Jurkat, Clone E6-1 (cell line): ENCODE results near the gene ANKRD50. TPM values are rescaled to one million over a fixed set of nuclear protein-coding genes. Genes with fewer than 3 reads are reported as not detected.
A peak's percentile ranks its signal among the peaks of the same experiment; 100 is the strongest.

Experiments used
- DNase-seq: peaks from one replicate; pipeline ENCODE4 v3.0.0-alpha.2; 2011; ENCODE audit warnings: low read depth, low spot score
- H3K4me3 ChIP-seq: 2 replicates; pipeline ENCODE4 v1.5.1; 2011; ENCODE audit warnings: mild to moderate bottlenecking, low read length, control low read depth, moderate library complexity
- polyA plus RNA-seq: library from polyadenylated mRNA; unstranded; fragments of >200 nt; gene quantifications from one replicate; pipeline ENCODE4 v1.2.1, GENCODE V29; 2012; ENCODE audit warnings: missing spikeins; ENCODE audit not compliant: insufficient read length, insufficient read depth

ANKRD50 gene
- polyA plus RNA-seq: 8.7 TPM

GRCh38 chr4:124712372-124713184 lies at the start of gene ANKRD50:
ANKRD50 (minus strand) TSS chr4:124712732; CDS start chr4:124710511, 2,221 bp downstream.
- peak within 1 kb of the TSS; percentile 64 for H3K4me3 ChIP-seq
- DNase-seq: peak; percentile 81

GRCh38 chr4:124757126-124757525 lies 44.6 kb upstream of the ANKRD50 start:
- DNase-seq: no peak
- H3K4me3 ChIP-seq: no peak overlapping the region

- DNase-seq: no peak
- no peak overlapping the region for H3K4me3 ChIP-seq
Measured at GRCh38 chr4:124754681-124755080, 42.1 kb upstream of the ANKRD50 start.

- H3K4me3 ChIP-seq: no peak overlapping the region
- no peak for DNase-seq
Measured at GRCh38 chr4:124753941-124754581, 41.5 kb upstream of the ANKRD50 start.

GRCh38 chr4:124749421-124749820 lies 36.9 kb upstream of the ANKRD50 start:
- no peak overlapping the region for H3K4me3 ChIP-seq
- no peak for DNase-seq

GRCh38 chr4:124748965-124749364 lies 36.4 kb upstream of the ANKRD50 start:
- no peak overlapping the region for H3K4me3 ChIP-seq

GRCh38 chr4:124745985-124746801 lies 33.7 kb upstream of the ANKRD50 start:
- no peak overlapping the region for H3K4me3 ChIP-seq
- DNase-seq: no peak

More at GRCh38 chr4:124748965-124749364, 36.4 kb upstream of the ANKRD50 start:
- no peak for DNase-seq

GRCh38 chr4:124743711-124744110 lies 31.2 kb upstream of the ANKRD50 start:
- DNase-seq: no peak
- no peak overlapping the region for H3K4me3 ChIP-seq

- H3K4me3 ChIP-seq: no peak overlapping the region
- no peak for DNase-seq
Measured at GRCh38 chr4:124740501-124740900, 28.0 kb upstream of the ANKRD50 start.

- no peak for DNase-seq
- H3K4me3 ChIP-seq: no peak overlapping the region
Measured at GRCh38 chr4:124738994-124739393, 26.5 kb upstream of the ANKRD50 start.

GRCh38 chr4:124737619-124738018 lies 25.1 kb upstream of the ANKRD50 start:
- DNase-seq: no peak
- H3K4me3 ChIP-seq: no peak overlapping the region

GRCh38 chr4:124736526-124736925 lies 24.0 kb upstream of the ANKRD50 start:
- DNase-seq: no peak

GRCh38 chr4:124727331-124727890 lies 14.9 kb upstream of the ANKRD50 start:
- no peak for DNase-seq
- H3K4me3 ChIP-seq: no peak overlapping the region

More at GRCh38 chr4:124736526-124736925, 24.0 kb upstream of the ANKRD50 start:
- H3K4me3 ChIP-seq: no peak overlapping the region

GRCh38 chr4:124726269-124726668 lies 13.7 kb upstream of the ANKRD50 start:
- no peak overlapping the region for H3K4me3 ChIP-seq
- DNase-seq: no peak

- DNase-seq: no peak
- H3K4me3 ChIP-seq: no peak overlapping the region
Measured at GRCh38 chr4:124722071-124722470, 9.5 kb upstream of the ANKRD50 start.

- no peak overlapping the region for H3K4me3 ChIP-seq
Measured at GRCh38 chr4:124717101-124717500, 4.6 kb upstream of the ANKRD50 start.

GRCh38 chr4:124713185-124713592 lies 657 bp upstream of the ANKRD50 start:
- peak; percentile 15 for DNase-seq
- peak overlapping the region; percentile 64 for H3K4me3 ChIP-seq

More at GRCh38 chr4:124717101-124717500, 4.6 kb upstream of the ANKRD50 start:
- DNase-seq: peak; percentile 10

GRCh38 chr4:124711471-124712371 lies 811 bp downstream of the ANKRD50 start:
- DNase-seq: peak; percentile 39

More at GRCh38 chr4:124711471-124712371, 811 bp downstream of the ANKRD50 start:
- H3K4me3 ChIP-seq: peak overlapping the region; percentile 64
